IgD-negative memory B cell (primary cell): ENCODE results near the gene RBM10. TPM values are rescaled to one million over a fixed set of nuclear protein-coding genes. Genes with fewer than 3 reads are reported as not detected.

Experiments used
- H3K27ac Mint-ChIP-seq, 3 donors: one replicate each; pipeline ENCODE4 v1.8.0; 2020 to 2022; ENCODE audit warnings: mild to moderate bottlenecking in 3 of 3, mixed read lengths in 3 of 3, moderate library complexity in 1 of 3
- H3K27me3 Mint-ChIP-seq: one replicate; pipeline ENCODE4 v1.8.0; 2021; ENCODE audit warnings: mixed read lengths
- H3K36me3 Mint-ChIP-seq: one replicate; pipeline ENCODE4 v1.8.0; 2020; ENCODE audit warnings: mild to moderate bottlenecking, mixed read lengths
- H3K4me1 Mint-ChIP-seq, 3 donors: one replicate each; pipeline ENCODE4 v1.8.0; 2020 to 2022; ENCODE audit warnings: mixed read lengths in 3 of 3, mild to moderate bottlenecking in 1 of 3
- H3K4me3 Mint-ChIP-seq, 4 donors: one replicate each; pipeline ENCODE4 v1.8.0; 2020 to 2022; ENCODE audit warnings: mild to moderate bottlenecking in 4 of 4, mixed read lengths in 4 of 4, moderate library complexity in 3 of 4
- H3K9me3 Mint-ChIP-seq, 3 donors: one replicate each; pipeline ENCODE4 v1.8.0; 2020 to 2021; ENCODE audit warnings: mixed read lengths in 3 of 3, mild to moderate bottlenecking in 1 of 3
- polyA plus RNA-seq: library from polyadenylated mRNA; unstranded; fragments of 300-500 nt; fragmentation: Illumina TruSeq; gene quantifications from one replicate; pipeline ENCODE4 v1.2.3, GENCODE V29; 2021

The RBM10 gene
- polyA plus RNA-seq, 1 donor from 2014 or later, result 36.0 TPM

DNA sequence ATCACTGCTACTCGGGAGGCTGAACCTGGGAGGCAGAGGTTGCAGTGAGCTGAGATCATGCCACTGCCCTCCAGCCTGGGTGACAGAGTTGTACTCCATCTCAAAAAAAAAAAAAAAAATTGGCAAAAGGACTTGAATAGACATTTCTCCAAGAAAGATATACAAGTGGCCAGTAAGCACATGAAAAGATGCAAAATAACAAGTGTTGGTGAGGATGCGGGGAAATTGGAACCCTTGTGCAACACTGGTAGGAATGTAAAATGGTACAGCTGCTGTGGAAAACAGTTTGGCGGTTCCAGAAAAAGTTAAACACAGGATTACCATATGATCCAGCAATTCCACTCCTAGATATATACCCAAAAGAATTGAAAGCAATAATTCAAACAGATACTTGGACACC lies 19.4 kb downstream of the RBM10 start:
- H3K27ac Mint-ChIP-seq, result no peak overlapping the region
- H3K36me3 Mint-ChIP-seq, result peaks cover 5% of the 10 kb centered on the region
- H3K4me1 Mint-ChIP-seq, result peaks cover 6 to 8% (median 7%) of the 10 kb centered on the region in 3 donors
- peaks cover 2% of the 10 kb centered on the region for H3K27me3 Mint-ChIP-seq
- peaks cover 0 to 6% (median 0%) of the 10 kb centered on the region in 3 donors for H3K9me3 Mint-ChIP-seq
- H3K4me3 Mint-ChIP-seq, result no peak overlapping the region

DNA sequence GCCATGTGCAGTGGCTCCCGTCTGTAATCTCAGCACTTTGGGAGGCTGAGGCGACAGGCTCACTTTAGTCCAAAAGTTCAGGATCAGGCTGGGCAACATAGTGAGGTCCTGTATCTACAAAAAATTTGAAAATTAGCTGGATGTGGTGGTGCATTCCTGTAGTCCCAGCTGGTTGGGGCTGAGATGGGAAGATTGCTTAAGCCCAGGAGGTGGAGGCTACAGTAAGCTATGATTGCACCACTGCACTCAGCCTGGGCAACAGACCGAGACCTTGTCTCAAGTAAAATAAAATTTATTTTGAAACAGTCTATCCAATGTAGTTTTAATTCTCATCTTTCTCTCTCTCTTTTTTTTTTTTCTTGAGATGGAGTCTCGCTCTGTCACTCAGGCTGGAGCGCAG lies 21.1 kb downstream of the RBM10 start:
- peaks cover 0 to 6% (median 0%) of the 10 kb centered on the region in 3 donors for H3K9me3 Mint-ChIP-seq
- peaks cover 0 to 3% (median 3%) of the 10 kb centered on the region in 3 donors for H3K4me1 Mint-ChIP-seq
- H3K27ac Mint-ChIP-seq, result no peak overlapping the region
- H3K36me3 Mint-ChIP-seq, result peaks cover 5% of the 10 kb centered on the region
- peaks cover 1% of the 10 kb centered on the region for H3K27me3 Mint-ChIP-seq
- no peak overlapping the region for H3K4me3 Mint-ChIP-seq

DNA sequence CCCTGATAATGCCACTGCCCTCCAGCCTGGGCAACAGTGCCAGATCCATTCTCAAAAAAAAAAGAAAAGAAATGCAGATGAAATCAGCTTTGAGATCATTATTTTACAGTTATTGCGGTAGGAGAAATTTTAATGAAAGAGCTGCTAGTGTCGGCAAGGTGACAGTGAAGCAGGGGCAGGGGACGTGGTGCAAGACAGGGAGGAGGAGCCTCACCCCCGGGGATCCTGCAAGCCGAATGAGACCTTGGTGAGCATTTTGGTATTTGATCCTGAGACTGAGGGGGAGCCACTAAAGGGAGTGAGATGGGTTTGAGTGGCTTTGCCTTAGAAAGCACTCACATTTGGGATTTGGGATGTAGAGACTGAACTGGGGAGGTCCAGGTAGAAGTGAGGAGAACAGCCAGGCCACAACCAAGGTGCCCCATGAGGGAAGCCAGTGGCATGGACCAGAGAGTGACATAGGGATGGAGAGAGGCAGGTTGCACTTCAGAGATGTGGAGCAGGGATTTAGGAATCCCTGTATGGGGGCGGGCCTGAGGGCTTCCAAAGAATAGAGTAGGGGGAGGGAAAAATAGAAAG lies 23.6 kb downstream of the RBM10 start:
- Mint-ChIP-seq H3K27me3 (no peaks in the 10 kb centered on the region), H3K36me3 (peaks cover 5% of the 10 kb centered on the region), H3K9me3 (peaks cover 0 to 6% (median 0%) of the 10 kb centered on the region in 3 donors), H3K4me3 (no peak overlapping the region), H3K27ac (peak overlapping the region in 1 of 3 donors; percentile 13), H3K4me1 (peaks cover 0 to 3% (median 0%) of the 10 kb centered on the region in 3 donors)

DNA sequence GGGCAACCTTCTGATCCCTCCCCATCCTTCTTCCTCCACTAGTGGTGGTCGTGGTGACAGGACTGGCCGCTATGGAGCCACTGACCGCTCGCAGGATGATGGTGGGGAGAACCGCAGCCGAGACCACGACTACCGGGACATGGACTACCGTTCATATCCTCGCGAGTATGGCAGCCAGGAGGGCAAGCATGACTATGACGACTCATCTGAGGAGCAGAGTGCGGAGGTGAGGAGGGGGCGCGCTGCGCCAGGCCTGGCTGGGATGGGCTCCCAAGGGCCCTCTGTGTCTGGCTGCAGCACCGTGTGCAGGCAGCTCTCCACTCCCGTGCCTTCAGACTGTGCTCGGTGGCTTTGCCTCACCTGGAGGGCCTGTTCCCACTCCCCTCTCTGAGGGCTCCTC lies 24.3 kb downstream of the RBM10 start:
- no peaks in the 10 kb centered on the region for H3K27me3 Mint-ChIP-seq
- peaks cover 5% of the 10 kb centered on the region for H3K36me3 Mint-ChIP-seq
- H3K4me1 Mint-ChIP-seq, result peaks cover 0 to 3% (median 0%) of the 10 kb centered on the region in 3 donors
- H3K9me3 Mint-ChIP-seq, result peaks cover 0 to 6% (median 0%) of the 10 kb centered on the region in 3 donors
- H3K4me3 Mint-ChIP-seq, result no peak overlapping the region
- H3K27ac Mint-ChIP-seq, result no peak overlapping the region

DNA sequence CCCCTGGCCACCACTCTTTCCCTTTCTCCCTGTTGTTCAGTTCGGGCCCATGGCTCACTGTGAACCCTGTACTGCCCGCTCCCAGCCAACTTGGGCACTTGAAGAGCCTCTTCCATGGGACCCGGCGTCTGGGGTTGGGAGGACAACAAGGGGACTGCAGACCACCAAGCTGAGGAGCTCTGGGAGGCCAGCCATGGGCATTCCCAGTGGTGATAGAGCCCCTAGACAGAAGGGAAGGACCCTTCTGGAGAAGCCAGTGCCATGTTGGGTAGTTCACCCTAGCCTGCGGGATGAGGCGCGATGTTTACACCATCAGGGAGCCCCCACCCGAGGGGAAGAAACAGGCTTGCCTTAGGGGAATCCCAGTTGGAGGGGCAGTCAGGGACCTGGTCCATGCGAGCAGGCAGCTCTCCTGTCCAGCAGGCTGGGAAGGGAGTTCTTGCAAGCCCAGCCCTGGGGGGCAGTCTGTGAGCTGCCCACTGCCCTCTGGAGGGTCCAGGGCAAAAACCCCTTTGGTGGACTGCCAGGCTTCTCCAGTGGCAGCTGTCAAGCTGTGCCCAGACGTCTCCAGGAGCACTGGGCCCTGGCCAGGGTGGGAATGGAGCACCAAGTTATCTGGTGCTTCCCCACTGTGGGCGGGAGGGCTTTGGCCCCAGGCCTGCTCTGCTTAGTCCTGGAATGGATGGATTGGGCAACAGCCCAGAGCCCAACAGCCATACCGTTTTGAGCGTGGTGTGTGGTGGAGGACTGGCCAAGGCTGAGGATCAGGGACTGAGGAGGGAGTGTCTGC lies 24.9 kb downstream of the RBM10 start:
- Mint-ChIP-seq H3K4me3 (no peak overlapping the region), H3K9me3 (peaks cover 0 to 4% (median 0%) of the 10 kb centered on the region in 3 donors), H3K27ac (peak overlapping the region in 1 of 3 donors; percentile 27), H3K27me3 (no peaks in the 10 kb centered on the region), H3K36me3 (peaks cover 1% of the 10 kb centered on the region), H3K4me1 (peaks cover 0 to 1% (median 0%) of the 10 kb centered on the region in 3 donors)

DNA sequence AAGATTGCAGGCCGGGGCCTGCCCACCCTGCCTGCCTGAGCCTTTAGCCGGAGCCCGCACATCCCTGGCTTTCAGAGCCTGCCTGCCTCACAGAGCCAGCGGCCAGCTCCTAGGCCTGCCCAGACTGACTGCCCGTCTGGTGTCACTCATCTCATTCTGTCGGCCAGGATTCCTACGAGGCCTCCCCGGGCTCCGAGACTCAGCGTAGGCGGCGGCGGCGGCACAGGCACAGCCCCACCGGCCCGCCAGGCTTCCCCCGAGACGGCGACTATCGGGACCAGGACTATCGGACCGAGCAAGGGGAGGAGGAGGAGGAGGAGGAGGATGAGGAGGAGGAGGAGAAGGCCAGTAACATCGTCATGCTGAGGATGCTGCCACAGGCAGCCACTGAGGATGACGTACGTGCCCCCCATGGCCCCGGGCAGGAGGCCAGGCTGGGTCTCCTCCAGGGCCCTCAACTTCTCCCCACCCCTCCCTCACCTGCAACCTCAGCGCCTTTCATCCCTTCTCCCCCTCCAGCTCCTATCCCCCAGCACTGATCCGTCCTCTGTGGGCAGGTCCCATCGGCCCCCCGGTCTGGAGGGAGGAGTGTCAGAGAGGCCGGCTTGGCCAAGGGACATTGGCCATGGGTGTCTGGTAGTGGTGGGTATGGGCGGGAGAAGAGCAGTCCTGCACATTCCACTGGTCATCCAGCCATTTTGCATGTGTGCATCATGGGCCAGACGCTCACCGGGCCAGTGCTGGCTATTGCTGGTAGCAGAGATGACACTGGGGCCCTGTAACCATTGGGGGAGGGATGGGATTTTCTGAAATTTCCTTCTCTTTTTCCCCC lies 26.1 kb downstream of the RBM10 start:
- H3K27ac Mint-ChIP-seq, result peak overlapping the region in 1 of 3 donors; percentile 78
- H3K9me3 Mint-ChIP-seq, result peaks cover 0 to 2% (median 0%) of the 10 kb centered on the region in 3 donors
- no peaks in the 10 kb centered on the region for H3K27me3 Mint-ChIP-seq
- H3K4me3 Mint-ChIP-seq, result no peak overlapping the region
- H3K4me1 Mint-ChIP-seq, result peaks cover 0 to 1% (median 0%) of the 10 kb centered on the region in 3 donors
- H3K36me3 Mint-ChIP-seq, result no peaks in the 10 kb centered on the region

DNA sequence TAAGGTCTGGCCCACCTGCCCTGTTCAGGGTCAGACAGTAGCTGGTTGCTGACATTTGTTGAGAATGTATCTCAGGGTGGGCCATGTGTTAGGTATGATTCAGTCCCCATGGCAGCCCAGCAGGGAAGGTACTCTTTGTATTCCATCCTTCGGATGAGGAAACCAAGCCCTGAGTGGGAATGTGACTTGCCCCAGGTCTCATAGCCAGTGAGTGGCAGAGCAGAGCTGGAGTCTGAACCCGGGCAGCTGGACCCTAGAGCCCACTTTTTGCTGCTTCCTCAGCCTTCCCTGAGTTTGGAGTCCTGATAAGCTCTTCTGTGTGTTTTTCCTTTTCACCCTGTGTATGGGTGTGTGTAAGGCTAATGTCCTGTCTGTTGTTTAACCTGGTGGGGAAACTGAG lies 27.0 kb downstream of the RBM10 start:
- H3K27ac Mint-ChIP-seq, result no peak overlapping the region
- H3K9me3 Mint-ChIP-seq, result peaks cover 0 to 2% (median 0%) of the 10 kb centered on the region in 3 donors
- peaks cover 0 to 1% (median 0%) of the 10 kb centered on the region in 3 donors for H3K4me1 Mint-ChIP-seq
- H3K27me3 Mint-ChIP-seq, result peaks cover 1% of the 10 kb centered on the region
- H3K36me3 Mint-ChIP-seq, result no peaks in the 10 kb centered on the region
- no peak overlapping the region for H3K4me3 Mint-ChIP-seq

DNA sequence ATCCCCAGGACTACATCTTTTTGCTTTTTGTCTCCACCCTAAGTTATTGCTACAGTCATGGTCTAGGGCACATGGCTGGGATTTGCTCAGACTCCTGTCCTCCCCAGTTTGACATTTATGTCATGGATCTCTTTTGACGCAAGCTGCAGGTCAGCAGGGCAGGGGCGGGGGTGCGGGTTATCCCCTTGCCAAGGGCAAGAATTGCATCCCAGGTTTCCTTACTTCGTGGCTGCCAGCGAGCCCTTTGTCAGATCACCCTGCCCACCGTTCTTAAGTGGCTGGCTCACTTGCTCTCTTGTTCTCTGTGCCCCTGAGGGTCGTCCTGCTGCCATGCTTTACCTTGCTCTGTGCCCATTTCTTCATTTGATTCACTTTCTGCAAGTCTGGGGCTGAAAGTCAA lies 27.5 kb downstream of the RBM10 start:
- Mint-ChIP-seq H3K9me3 (peaks cover 0 to 2% (median 0%) of the 10 kb centered on the region in 3 donors), H3K27me3 (peaks cover 1% of the 10 kb centered on the region), H3K36me3 (no peaks in the 10 kb centered on the region), H3K4me1 (peaks cover 0 to 1% (median 0%) of the 10 kb centered on the region in 3 donors), H3K4me3 (no peak overlapping the region), H3K27ac (no peak overlapping the region)

DNA sequence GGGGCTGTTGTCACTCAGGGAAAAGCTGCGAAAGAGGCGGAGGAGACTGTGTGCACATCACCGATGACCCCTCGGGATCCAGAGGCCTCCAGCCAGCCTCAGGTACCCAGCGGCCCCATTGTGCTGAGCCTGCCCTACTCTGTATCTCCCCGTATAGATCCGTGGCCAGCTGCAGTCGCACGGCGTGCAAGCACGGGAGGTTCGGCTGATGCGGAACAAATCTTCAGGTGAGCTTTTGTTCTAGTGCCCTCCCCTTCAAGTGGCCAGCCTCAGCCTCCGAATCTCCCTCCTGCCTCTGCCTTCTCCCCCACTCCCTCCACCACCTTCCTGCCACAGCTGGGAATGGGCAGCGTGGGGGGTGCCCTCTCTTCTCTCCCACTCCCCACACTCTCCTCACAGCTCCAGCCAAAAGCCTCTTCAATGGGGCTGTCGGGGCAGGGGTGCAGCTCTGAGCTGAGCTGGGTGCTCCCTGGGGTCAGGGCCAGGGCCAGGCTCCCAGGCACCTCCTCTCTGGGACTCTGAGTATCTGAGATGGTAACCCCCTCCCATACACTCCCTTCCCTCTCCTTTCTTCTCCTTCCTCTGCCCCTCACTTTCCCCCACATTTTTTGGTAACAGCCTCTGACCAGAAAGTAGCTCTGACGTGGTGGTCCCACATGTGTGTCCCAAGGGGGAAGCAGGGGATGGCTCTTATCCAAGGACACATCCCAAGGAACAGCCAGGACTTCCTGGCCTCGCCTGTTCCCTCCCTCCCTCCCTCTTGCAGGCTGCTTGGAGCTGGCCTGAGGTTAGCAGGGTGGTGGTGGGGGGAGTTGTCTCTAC lies 28.2 kb downstream of the RBM10 start:
- no peak overlapping the region for H3K27ac Mint-ChIP-seq
- H3K9me3 Mint-ChIP-seq, result no peaks in the 10 kb centered on the region

DNA sequence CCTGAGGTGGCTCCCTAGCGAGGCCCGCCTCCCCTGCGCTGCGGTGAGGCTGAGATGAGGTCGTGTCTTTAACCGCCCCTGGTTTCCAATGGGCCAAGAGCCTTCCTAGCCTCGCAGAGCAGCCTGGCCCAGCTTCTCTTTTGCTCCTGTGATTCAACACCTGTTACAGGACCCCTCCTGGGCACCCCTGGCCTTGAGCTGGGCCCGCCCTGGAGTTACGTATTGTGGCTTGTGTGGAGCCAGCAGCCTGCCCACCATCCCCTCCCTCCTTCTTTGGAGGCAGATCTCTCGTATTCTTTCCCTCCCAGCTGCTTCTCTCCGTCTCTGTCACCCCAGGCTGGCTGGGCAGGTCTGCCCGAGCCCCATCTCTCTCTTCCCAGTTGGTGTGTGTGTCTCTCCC lies 29.4 kb downstream of the RBM10 start:
- Mint-ChIP-seq H3K27me3 (peaks cover 8% of the 10 kb centered on the region), H3K4me1 (peaks cover 0 to 2% (median 0%) of the 10 kb centered on the region in 3 donors), H3K4me3 (no peak overlapping the region), H3K27ac (no peak overlapping the region), H3K9me3 (no peaks in the 10 kb centered on the region), H3K36me3 (peaks cover 4% of the 10 kb centered on the region)

More for the DNA sequence above, 28.2 kb downstream of the RBM10 start:
- H3K4me1 Mint-ChIP-seq, result peaks cover 0 to 2% (median 0%) of the 10 kb centered on the region in 3 donors
- peaks cover 4% of the 10 kb centered on the region for H3K27me3 Mint-ChIP-seq
- peaks cover 3% of the 10 kb centered on the region for H3K36me3 Mint-ChIP-seq
- H3K4me3 Mint-ChIP-seq, result no peak overlapping the region

DNA sequence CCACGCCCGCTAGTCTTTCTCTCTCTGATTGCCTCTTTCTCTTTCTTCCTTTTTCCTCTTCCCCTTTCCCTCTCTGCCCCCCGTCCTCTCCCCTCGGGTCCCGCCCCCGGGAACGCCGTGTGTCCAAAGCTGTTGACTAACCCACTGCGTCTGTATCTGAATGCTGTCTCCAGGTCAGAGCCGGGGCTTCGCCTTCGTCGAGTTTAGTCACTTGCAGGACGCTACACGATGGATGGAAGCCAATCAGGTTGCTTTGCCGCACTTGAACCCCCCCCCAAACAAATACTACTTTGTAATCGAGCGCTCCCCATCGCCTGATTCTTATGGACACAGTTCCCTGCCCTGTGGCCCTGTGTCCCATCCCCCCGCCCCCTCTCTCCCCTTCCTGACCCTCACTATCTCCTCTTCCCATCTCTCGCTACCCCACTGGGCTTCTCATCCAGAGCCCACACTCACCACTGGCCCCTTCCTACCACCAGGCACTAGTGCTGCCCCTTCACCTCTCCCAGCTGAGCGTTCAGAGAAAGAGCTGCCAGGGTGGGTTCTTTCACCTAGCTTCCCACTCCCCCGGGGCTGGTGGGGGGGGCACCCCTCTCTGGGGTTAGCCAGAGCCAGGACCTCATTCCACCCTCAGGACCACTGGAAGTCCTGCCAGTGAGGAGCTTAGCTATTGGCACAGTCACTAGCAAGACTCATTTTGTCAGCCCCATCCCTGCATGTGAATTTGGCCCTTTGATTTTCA lies 30.0 kb downstream of the RBM10 start:
- Mint-ChIP-seq H3K27me3 (peaks cover 8% of the 10 kb centered on the region), H3K4me3 (no peak overlapping the region), H3K9me3 (no peaks in the 10 kb centered on the region), H3K27ac (peak overlapping the region in 1 of 3 donors; percentile 67), H3K36me3 (peaks cover 4% of the 10 kb centered on the region), H3K4me1 (peaks cover 0 to 2% (median 0%) of the 10 kb centered on the region in 3 donors)

DNA sequence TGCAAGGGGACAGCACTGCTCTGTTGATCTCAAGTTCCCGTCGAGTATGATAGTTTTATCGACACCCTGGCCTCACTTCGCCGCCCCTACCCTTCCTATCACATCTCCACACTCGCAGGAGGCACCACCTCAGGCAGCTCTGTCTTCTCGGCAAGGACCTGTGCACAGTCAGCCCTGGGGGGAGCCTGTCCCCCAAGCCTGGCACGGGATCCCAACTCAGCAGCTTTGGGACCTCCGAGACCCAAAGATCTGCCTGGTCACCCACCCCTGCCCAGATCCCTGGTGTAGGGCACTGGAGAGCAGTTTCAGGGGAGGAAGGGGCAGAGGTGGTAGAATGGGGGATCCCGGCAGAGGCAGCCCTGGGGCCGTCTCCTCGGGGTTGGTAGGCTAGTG lies 30.6 kb downstream of the RBM10 start:
- Mint-ChIP-seq H3K36me3 (peaks cover 4% of the 10 kb centered on the region), H3K27ac (peak overlapping the region in 1 of 3 donors; percentile 67), H3K27me3 (peaks cover 8% of the 10 kb centered on the region)

DNA sequence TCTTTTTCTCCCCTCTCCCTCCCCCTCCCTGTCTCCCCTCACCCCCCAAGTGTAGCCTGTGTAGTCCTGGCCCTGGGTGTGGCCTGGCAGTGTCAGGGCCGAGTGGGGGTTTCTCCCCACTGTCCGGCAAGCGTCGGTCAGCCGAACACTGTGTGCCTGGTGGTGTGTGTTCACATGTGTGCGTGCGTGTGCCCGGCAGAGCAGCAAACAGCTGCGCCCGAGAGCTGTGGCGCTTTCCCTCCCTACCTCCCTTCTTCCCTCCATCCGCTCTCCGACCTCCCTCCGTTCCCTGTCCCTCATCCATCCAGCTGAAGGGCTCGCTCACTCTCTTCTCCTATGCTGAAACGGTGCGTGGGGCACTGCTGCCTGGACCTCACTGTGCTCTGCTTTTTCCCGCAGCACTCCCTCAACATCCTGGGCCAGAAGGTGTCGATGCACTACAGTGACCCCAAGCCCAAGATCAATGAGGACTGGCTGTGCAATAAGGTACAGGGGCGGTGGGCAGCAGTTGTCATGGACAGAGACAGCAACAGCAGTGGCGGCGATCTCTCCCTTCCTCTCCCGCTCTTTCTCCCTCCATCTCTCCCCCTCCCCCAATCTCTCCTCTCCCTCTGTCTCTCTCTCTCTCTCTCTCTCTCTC lies 31.2 kb downstream of the RBM10 start:
- peaks cover 0 to 2% (median 0%) of the 10 kb centered on the region in 3 donors for H3K4me1 Mint-ChIP-seq
- peaks cover 4% of the 10 kb centered on the region for H3K36me3 Mint-ChIP-seq
- no peak overlapping the region for H3K4me3 Mint-ChIP-seq
- H3K9me3 Mint-ChIP-seq, result no peaks in the 10 kb centered on the region
- no peak overlapping the region for H3K27ac Mint-ChIP-seq
- H3K27me3 Mint-ChIP-seq, result peaks cover 8% of the 10 kb centered on the region

More for the DNA sequence above, 30.6 kb downstream of the RBM10 start:
- Mint-ChIP-seq H3K4me1 (peaks cover 0 to 2% (median 0%) of the 10 kb centered on the region in 3 donors), H3K4me3 (no peak overlapping the region), H3K9me3 (no peaks in the 10 kb centered on the region)
